Epithelial cell of esophagus (primary cell): Measurements from ENCODE around the gene CISTR.

Source experiments
- DNase-seq: peaks from one replicate; pipeline ENCODE4 v3.0.0; 2010; ENCODE audit warnings: low read depth
- H3K4me3 ChIP-seq: 2 replicates; pipeline ENCODE4 v1.5.1; 2011; ENCODE audit warnings: mild to moderate bottlenecking, low read length, control low read depth
- TF ChIP-seq, protein P1 (sequence below): IDR thresholded peaks from 2 replicates; pipeline ENCODE4 v1.5.1; 2011; ENCODE audit warnings: low read depth, mild to moderate bottlenecking, low read length, control low read depth, inconsistent platforms; ENCODE audit not compliant: insufficient read depth; ENCODE audit errors: missing control alignments

CISTR gene

GRCh38 chr12:53709671-53710070 is 42.1 kb downstream of the CISTR start:
- H3K4me3 ChIP-seq: no peak overlapping the region
- TF ChIP-seq, protein P1, sequence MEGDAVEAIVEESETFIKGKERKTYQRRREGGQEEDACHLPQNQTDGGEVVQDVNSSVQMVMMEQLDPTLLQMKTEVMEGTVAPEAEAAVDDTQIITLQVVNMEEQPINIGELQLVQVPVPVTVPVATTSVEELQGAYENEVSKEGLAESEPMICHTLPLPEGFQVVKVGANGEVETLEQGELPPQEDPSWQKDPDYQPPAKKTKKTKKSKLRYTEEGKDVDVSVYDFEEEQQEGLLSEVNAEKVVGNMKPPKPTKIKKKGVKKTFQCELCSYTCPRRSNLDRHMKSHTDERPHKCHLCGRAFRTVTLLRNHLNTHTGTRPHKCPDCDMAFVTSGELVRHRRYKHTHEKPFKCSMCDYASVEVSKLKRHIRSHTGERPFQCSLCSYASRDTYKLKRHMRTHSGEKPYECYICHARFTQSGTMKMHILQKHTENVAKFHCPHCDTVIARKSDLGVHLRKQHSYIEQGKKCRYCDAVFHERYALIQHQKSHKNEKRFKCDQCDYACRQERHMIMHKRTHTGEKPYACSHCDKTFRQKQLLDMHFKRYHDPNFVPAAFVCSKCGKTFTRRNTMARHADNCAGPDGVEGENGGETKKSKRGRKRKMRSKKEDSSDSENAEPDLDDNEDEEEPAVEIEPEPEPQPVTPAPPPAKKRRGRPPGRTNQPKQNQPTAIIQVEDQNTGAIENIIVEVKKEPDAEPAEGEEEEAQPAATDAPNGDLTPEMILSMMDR: no peak
- no peak for DNase-seq

GRCh38 chr12:53706080-53706479 is 45.7 kb downstream of the CISTR start:
- TF ChIP-seq, protein P1: no peak
- no peak overlapping the region for H3K4me3 ChIP-seq
- DNase-seq: no peak

DNA sequence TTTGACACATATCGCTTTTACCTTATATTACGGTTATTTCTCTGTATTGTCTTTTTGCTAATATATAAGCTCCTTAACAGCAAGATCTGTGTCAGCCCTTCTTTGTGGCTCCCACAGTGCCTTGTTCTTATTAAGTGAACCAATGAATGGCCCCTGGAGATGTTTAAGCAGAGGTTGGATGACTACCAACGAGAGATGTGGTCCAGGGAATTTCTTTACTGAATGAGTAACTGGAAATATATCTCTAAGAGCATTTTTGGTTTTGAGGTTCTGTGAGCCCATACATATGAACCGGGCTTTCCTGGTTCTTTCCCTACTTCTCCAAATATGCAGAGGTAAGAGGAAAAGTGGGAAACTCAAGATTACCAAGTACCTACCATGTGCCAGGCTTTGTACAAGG is 48.0 kb downstream of the CISTR start:
- TF ChIP-seq, protein P1: no peak
- no peak overlapping the region for H3K4me3 ChIP-seq
- DNase-seq: no peak

GRCh38 chr12:53701518-53702264 is 50.1 kb downstream of the CISTR start:
- peak; percentile 78 for DNase-seq
- no peak overlapping the region for H3K4me3 ChIP-seq
- TF ChIP-seq, protein P1: peak; percentile 96

- TF ChIP-seq, protein P1: no peak
- DNase-seq: no peak
- H3K4me3 ChIP-seq: no peak overlapping the region
These were observed 51.2 kb downstream of the CISTR start for GRCh38 chr12:53700567-53700966.

- TF ChIP-seq, protein P1: no peak
- DNase-seq: no peak
- no peak overlapping the region for H3K4me3 ChIP-seq
These were observed 52.1 kb downstream of the CISTR start for GRCh38 chr12:53699678-53700025.

- TF ChIP-seq, protein P1: no peak
- no peak for DNase-seq
- no peak overlapping the region for H3K4me3 ChIP-seq
These were observed 52.7 kb downstream of the CISTR start for GRCh38 chr12:53698948-53699677.
